ENCODE measurements around the gene TSFM.

- no peak for TF ChIP-seq SP1 (IDR thresholded peaks at IDR 0.05)
- no peak for TF ChIP-seq SP1 (CRISPR knock-in tag; IDR thresholded peaks at IDR 0.05)
- no peak for TF ChIP-seq ZNF777 (CRISPR knock-in tag; IDR thresholded peaks at IDR 0.05)
- no peak for TF ChIP-seq SIN3A (IDR thresholded peaks at IDR 0.05; ENCODE audit: borderline replicate concordance, low read depth, low read length)
- no peak for TF ChIP-seq SRF (IDR thresholded peaks at IDR 0.05; ENCODE audit: low read depth, low read length)
- TF ChIP-seq RORA (CRISPR knock-in tag; IDR thresholded peaks at IDR 0.05) = no peak
- TF ChIP-seq ELK4 (CRISPR knock-in tag; IDR thresholded peaks at IDR 0.05; ENCODE audit: borderline replicate concordance) = no peak
- TF ChIP-seq SCMH1 (CRISPR knock-in tag; IDR thresholded peaks at IDR 0.05; ENCODE audit: borderline replicate concordance) = no peak
- TF ChIP-seq MYNN (CRISPR knock-in tag; IDR thresholded peaks at IDR 0.05; ENCODE audit: low read depth) = no peak
- TF ChIP-seq KAT2B (IDR thresholded peaks at IDR 0.05; ENCODE audit: borderline replicate concordance, low read depth, low read length) = no peak
- no peak for TF ChIP-seq ZNF570 (CRISPR knock-in tag; IDR thresholded peaks at IDR 0.05; ENCODE audit: borderline replicate concordance)
- TF ChIP-seq DNMT1 (CRISPR knock-in tag; IDR thresholded peaks at IDR 0.05) = no peak
- no peak for TF ChIP-seq CTCF (CRISPR knock-in tag; IDR thresholded peaks at IDR 0.05)
- no peak for TF ChIP-seq ISX (CRISPR knock-in tag; conservative IDR thresholded peaks at IDR 0.05)
- no peak for TF ChIP-seq HCFC1 (IDR thresholded peaks at IDR 0.05; ENCODE audit: low read depth, low read length)
Measured at GRCh38 chr12:57734591-57734990, 48.0 kb upstream of the TSFM start.
